IPS-NIHi7 (cell line): ENCODE results near the gene PLCB2.

Experiments
- DNase-seq: peaks from one replicate; pipeline ENCODE4 v3.0.0; 2012; ENCODE audit warnings: mixed read lengths; ENCODE audit errors: extremely low spot score

The PLCB2 gene

GRCh38 chr15:40327457-40327856 is 19.7 kb upstream of the PLCB2 start:
- DNase-seq, result no peak

GRCh38 chr15:40325700-40326099 is 18.0 kb upstream of the PLCB2 start:
- no peak for DNase-seq

- DNase-seq, result no peak
Measured at GRCh38 chr15:40325188-40325587, 17.5 kb upstream of the PLCB2 start.

GRCh38 chr15:40323953-40324937 is 16.5 kb upstream of the PLCB2 start:
- DNase-seq, result no peak

- DNase-seq, result peak; percentile 94
Measured at GRCh38 chr15:40323239-40323952, 15.7 kb upstream of the PLCB2 start, which contains the start of gene INAFM2. TSS of gene INAFM2 (plus strand) at chr15:40323692. CDS start at chr15:40324056, 364 bp downstream.

GRCh38 chr15:40322531-40323238 is 14.9 kb upstream of the PLCB2 start:
- DNase-seq, result no peak

GRCh38 chr15:40320931-40321371 is 13.2 kb upstream of the PLCB2 start:
- DNase-seq, result peak; percentile 68

- DNase-seq, result no peak
Measured at GRCh38 chr15:40320409-40320808, 12.7 kb upstream of the PLCB2 start.

- DNase-seq, result no peak
Measured at GRCh38 chr15:40317580-40317979, 9.8 kb upstream of the PLCB2 start.

GRCh38 chr15:40316931-40317330 is 9.2 kb upstream of the PLCB2 start:
- DNase-seq, result no peak

GRCh38 chr15:40314723-40315276 is 7.1 kb upstream of the PLCB2 start:
- no peak for DNase-seq

- DNase-seq, result no peak
Measured at GRCh38 chr15:40313531-40314398, 6.0 kb upstream of the PLCB2 start.

GRCh38 chr15:40312370-40313158 is 4.8 kb upstream of the PLCB2 start:
- DNase-seq, result no peak

- DNase-seq, result no peak
Measured at GRCh38 chr15:40310993-40311392, 3.3 kb upstream of the PLCB2 start.

GRCh38 chr15:40310001-40310959 is 2.5 kb upstream of the PLCB2 start:
- peak; percentile 86 for DNase-seq

- no peak for DNase-seq
Measured at GRCh38 chr15:40309344-40309862, 1.7 kb upstream of the PLCB2 start.

- no peak for DNase-seq
Measured at GRCh38 chr15:40306908-40307307, 827 bp downstream of the PLCB2 start.

GRCh38 chr15:40306371-40306770 is 1.4 kb downstream of the PLCB2 start:
- DNase-seq, result no peak
